Measurements from ENCODE around the gene ARSG. TPM values are rescaled to one million over a fixed set of nuclear protein-coding genes. Genes with fewer than 3 reads are reported as not detected.

Gene ARSG
- total and polyA plus RNA-seq, 2 of the 4 experiments (the other 2 are of a cell fraction): 2.9 to 3.0 TPM

- H2AK5ac ChIP-seq (ENCODE audit: low read depth, low read length): no peak overlapping the region
- no peak overlapping the region for H3K14ac ChIP-seq (replicated peaks; ENCODE audit: low read depth, low read length)
- peak overlapping the region; percentile 5; the same call in 1 of the 2 replicates for H2BK20ac ChIP-seq (ENCODE audit: low read depth, low read length)
- no peak overlapping the region for H4K91ac ChIP-seq (ENCODE audit: insufficient read depth, low read depth, low read length)
- no peak overlapping the region for H3K27ac ChIP-seq (ENCODE audit: insufficient read depth, low read length)
- H3K4me1 ChIP-seq (ENCODE audit: control insufficient read depth, insufficient read depth, low read length): peaks cover 10% of the 10 kb centered on the region
- no peaks in the 10 kb centered on the region for H3K79me1 ChIP-seq (ENCODE audit: low read depth in 1 of 2, low read length in 2 of 2)
- no peak overlapping the region for H3K4ac ChIP-seq (ENCODE audit: low read depth, low read length)
- TF ChIP-seq POLR2A (IDR thresholded peaks at IDR 0.05; ENCODE audit: low read depth, low read length) (no peak), RAD21 (IDR thresholded peaks at IDR 0.05; ENCODE audit: low read length) (no peak), CHD1 (IDR thresholded peaks at IDR 0.05; ENCODE audit: low read depth, low read length) (no peak), CTCF (conservative IDR thresholded peaks at IDR 0.05; ENCODE audit: low read depth, low read length) (no peak), CEBPB (IDR thresholded peaks at IDR 0.05; ENCODE audit: low read depth, low read length) (no peak), FOS (IDR thresholded peaks at IDR 0.05; ENCODE audit: low read depth, low read length) (no peak), MAZ (IDR thresholded peaks at IDR 0.05; ENCODE audit: borderline replicate concordance, low read depth, low read length) (no peak), USF2 (IDR thresholded peaks at IDR 0.05; ENCODE audit: low read depth, low read length) (no peak), ELK1 (IDR thresholded peaks at IDR 0.05; ENCODE audit: borderline replicate concordance, low read depth, low read length) (no peak)
- no peak for ATAC-seq (ENCODE audit: low read depth)
- no peak overlapping the region for H4K8ac ChIP-seq (ENCODE audit: low read depth in 2 of 2, low read length in 2 of 2)
- no peaks in the 10 kb centered on the region for H4K20me1 ChIP-seq (ENCODE audit: insufficient read depth, low read length)
- no peak overlapping the region for H2AK9ac ChIP-seq (replicated peaks; ENCODE audit: low read depth, low read length, poor library complexity)
- POLR2A ChIA-PET (ENCODE audit: unreplicated experiment): no interaction called here
- WGBS, 2 experiments (ENCODE audit: extremely low coverage in 2 of 2, insufficient read length in 1 of 2): no CpG with 5 or more reads among the region's 8 CpGs
- H3K18ac ChIP-seq (ENCODE audit: low read depth, low read length): no peak overlapping the region
- H2AFZ ChIP-seq (replicated peaks; ENCODE audit: low read length, poor library complexity): peak overlapping the region; percentile 51
- H3K9me1 ChIP-seq (ENCODE audit: insufficient read depth, low read length): peaks cover 16% of the 10 kb centered on the region
- no peak overlapping the region for H4K5ac ChIP-seq (ENCODE audit: low read depth, low read length)
- no peak overlapping the region for H2BK5ac ChIP-seq (ENCODE audit: low read depth, low read length, poor library complexity, severe bottlenecking)
- dilution Hi-C loops (cut with HindIII; ENCODE audit: low sequenced_read_pairs, unreplicated experiment) (no loop called here), intact Hi-C loops (cut with micrococcal nuclease) (no loop called here), in situ Hi-C loops (cut with MboI; ENCODE audit: low sequenced_read_pairs) (no loop called here)
- H2BK120ac ChIP-seq (ENCODE audit: low read depth, low read length): peak overlapping the region; percentile 6; the same call in 1 of the 2 replicates
- no peak overlapping the region for H3K4me3 ChIP-seq (ENCODE audit: insufficient read depth, low read depth, low read length)
- H3K23ac ChIP-seq (ENCODE audit: low read depth, low read length): no peak overlapping the region
- H3K4me2 ChIP-seq (ENCODE audit: low read depth, low read length): no peak overlapping the region
- H3K9ac ChIP-seq (ENCODE audit: low read depth, low read length): no peak overlapping the region
- H2BK15ac ChIP-seq (ENCODE audit: low read depth, low read length): no peak overlapping the region
- H3K9me3 ChIP-seq (ENCODE audit: control insufficient read depth, insufficient read depth, low read length): no peaks in the 10 kb centered on the region
- H3K27me3 ChIP-seq (ENCODE audit: control insufficient read depth, insufficient read depth, low read length): no peaks in the 10 kb centered on the region
- BruUV-seq (replicated peaks): no TSS peak
- CTCF ChIA-PET: interaction anchor here (0.6 kb wide), 1 partner anchor 1821 kb away, joined by 5 read pairs; no protein-coding TSS in a partner anchor
- DNase-seq: no peak
- no peak overlapping the region for H3K56ac ChIP-seq (ENCODE audit: extremely low read depth, insufficient read depth, low read length)
- H3K36me3 ChIP-seq (ENCODE audit: control insufficient read depth, insufficient read depth, low read length): no peaks in the 10 kb centered on the region
Observed at GRCh38 chr17:68356520-68356919, 65.2 kb downstream of the ARSG start.

All from IMR-90 (cell line).